ENCODE measurements around the gene URGCP.

DNA sequence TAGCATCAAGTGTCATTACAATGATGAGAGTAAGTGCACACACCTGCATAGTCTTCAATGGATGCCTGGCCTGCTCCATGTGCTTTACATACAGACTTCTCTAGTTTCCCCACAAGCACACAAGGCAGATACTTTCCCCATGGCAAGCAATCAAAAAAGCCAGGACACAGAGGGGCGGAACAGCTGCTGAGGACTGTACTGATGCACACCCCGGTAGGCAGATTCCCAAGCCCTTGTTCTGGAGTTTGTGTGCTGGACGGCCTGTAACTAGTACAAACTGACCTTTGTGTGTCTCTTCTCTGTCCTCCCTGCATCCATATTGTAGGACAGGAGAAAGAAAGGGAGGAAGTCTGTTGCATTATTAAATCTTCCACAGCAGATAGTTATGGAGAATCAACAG is 45.6 kb upstream of the URGCP start:
- TF ChIP-seq POLR2A (IDR thresholded peaks at IDR 0.05; ENCODE audit: extremely low read depth, insufficient read length) = no peak
- TF ChIP-seq MYC (IDR thresholded peaks at IDR 0.05; ENCODE audit: low read depth, low read length) = no peak
- TF ChIP-seq, protein P1, sequence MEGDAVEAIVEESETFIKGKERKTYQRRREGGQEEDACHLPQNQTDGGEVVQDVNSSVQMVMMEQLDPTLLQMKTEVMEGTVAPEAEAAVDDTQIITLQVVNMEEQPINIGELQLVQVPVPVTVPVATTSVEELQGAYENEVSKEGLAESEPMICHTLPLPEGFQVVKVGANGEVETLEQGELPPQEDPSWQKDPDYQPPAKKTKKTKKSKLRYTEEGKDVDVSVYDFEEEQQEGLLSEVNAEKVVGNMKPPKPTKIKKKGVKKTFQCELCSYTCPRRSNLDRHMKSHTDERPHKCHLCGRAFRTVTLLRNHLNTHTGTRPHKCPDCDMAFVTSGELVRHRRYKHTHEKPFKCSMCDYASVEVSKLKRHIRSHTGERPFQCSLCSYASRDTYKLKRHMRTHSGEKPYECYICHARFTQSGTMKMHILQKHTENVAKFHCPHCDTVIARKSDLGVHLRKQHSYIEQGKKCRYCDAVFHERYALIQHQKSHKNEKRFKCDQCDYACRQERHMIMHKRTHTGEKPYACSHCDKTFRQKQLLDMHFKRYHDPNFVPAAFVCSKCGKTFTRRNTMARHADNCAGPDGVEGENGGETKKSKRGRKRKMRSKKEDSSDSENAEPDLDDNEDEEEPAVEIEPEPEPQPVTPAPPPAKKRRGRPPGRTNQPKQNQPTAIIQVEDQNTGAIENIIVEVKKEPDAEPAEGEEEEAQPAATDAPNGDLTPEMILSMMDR (IDR thresholded peaks at IDR 0.05; ENCODE audit: low read depth, low read length) = no peak

Data from NB4 (cell line).